IMR-90 (cell line): ENCODE measurements around the gene DAD1.

Source experiments
- BHLHE40 ChIP-seq: fragments of 150-350 bp; IDR thresholded peaks from 2 replicates; pipeline ENCODE4 v1.6.1; 2016; ENCODE audit warnings: mild to moderate bottlenecking, low read depth, low read length
- CEBPB ChIP-seq: IDR thresholded peaks from 2 replicates; pipeline ENCODE4 v1.6.1; 2012; ENCODE audit warnings: low read depth, low read length, improper control_type of control experiment
- CTCF ChIP-seq: conservative IDR thresholded peaks from 2 replicates; pipeline ENCODE4 v1.5.1; 2012; ENCODE audit warnings: mild to moderate bottlenecking, low read depth, low read length, improper control_type of control experiment
- ELK1 ChIP-seq: fragments of 150-350 bp; IDR thresholded peaks from 2 replicates; pipeline ENCODE4 v1.6.1; 2016; ENCODE audit warnings: low read depth, mild to moderate bottlenecking, low read length, moderate library complexity, borderline replicate concordance
- MAFK ChIP-seq: IDR thresholded peaks from 2 replicates; pipeline ENCODE4 v1.6.1; 2012; ENCODE audit warnings: low read depth, low read length, improper control_type of control experiment
- NFE2L2 ChIP-seq: fragments of 150-350 bp; IDR thresholded peaks from 2 replicates; pipeline ENCODE4 v1.6.1; 2016; ENCODE audit warnings: low read depth, mild to moderate bottlenecking, low read length
- POLR2A ChIP-seq: IDR thresholded peaks from 2 replicates; pipeline ENCODE4 v1.6.1; 2012; ENCODE audit warnings: mild to moderate bottlenecking, low read depth, low read length
- RAD21 ChIP-seq: IDR thresholded peaks from 2 replicates; pipeline ENCODE4 v1.6.1; 2012; ENCODE audit warnings: low read length, improper control_type of control experiment
- RCOR1 ChIP-seq: IDR thresholded peaks from 2 replicates; pipeline ENCODE4 v1.6.1; 2012; ENCODE audit warnings: mild to moderate bottlenecking, low read length, improper control_type of control experiment; ENCODE audit not compliant: insufficient replicate concordance
- RFX5 ChIP-seq: IDR thresholded peaks from 2 replicates; pipeline ENCODE4 v1.8.0; 2012; ENCODE audit warnings: low read depth, mild to moderate bottlenecking, low read length, moderate library complexity
- SMC3 ChIP-seq: fragments of 150-350 bp; IDR thresholded peaks from 2 replicates; pipeline ENCODE4 v1.6.1; 2016; ENCODE audit warnings: low read depth, mild to moderate bottlenecking, antibody characterized with exemption, low read length, moderate library complexity
- USF2 ChIP-seq: fragments of 150-350 bp; IDR thresholded peaks from 2 replicates; pipeline ENCODE4 v1.6.1; 2017; ENCODE audit warnings: mild to moderate bottlenecking, antibody characterized with exemption, low read length, low read depth

- TF ChIP-seq CTCF (no peak), POLR2A (no peak), BHLHE40 (no peak), USF2 (no peak), SMC3 (no peak), RAD21 (no peak), MAFK (no peak), NFE2L2 (no peak), RCOR1 (no peak), ELK1 (no peak), RFX5 (no peak), CEBPB (no peak)
Observed at GRCh38 chr14:22566845-22567244, 22.2 kb downstream of the DAD1 start.
